ENCODE results near the gene INTS13. TPM values are rescaled to one million over a fixed set of nuclear protein-coding genes. Genes with fewer than 3 reads are reported as not detected.

The INTS13 gene
- total RNA-seq, 1 donor = 52.2 TPM

- peak overlapping the region; percentile 96 for H3K4me3 ChIP-seq (ENCODE audit: low read depth, low read length)
- TF ChIP-seq CTCF (IDR thresholded peaks at IDR 0.05; ENCODE audit: insufficient read depth, low read length) = no peak
- DNase-seq (ENCODE audit: low read depth) = no peak
These were observed 328 bp downstream of the INTS13 start for GRCh38 chr12:26937443-26937862.

GRCh38 chr12:26936559-26937442, 980 bp downstream of the INTS13 start:
- peak overlapping the region; percentile 96 for H3K4me3 ChIP-seq (ENCODE audit: low read depth, low read length)
- DNase-seq (ENCODE audit: low read depth) = no peak
- TF ChIP-seq CTCF (IDR thresholded peaks at IDR 0.05; ENCODE audit: insufficient read depth, low read length) = no peak

GRCh38 chr12:26935636-26936378, 2.0 kb downstream of the INTS13 start:
- peak overlapping the region; percentile 32 for H3K4me3 ChIP-seq (ENCODE audit: low read depth, low read length)
- no peak for DNase-seq (ENCODE audit: low read depth)
- TF ChIP-seq CTCF (IDR thresholded peaks at IDR 0.05; ENCODE audit: insufficient read depth, low read length) = no peak

GRCh38 chr12:26929590-26929989, 8.2 kb downstream of the INTS13 start:
- TF ChIP-seq CTCF (IDR thresholded peaks at IDR 0.05; ENCODE audit: insufficient read depth, low read length) = no peak

GRCh38 chr12:26928661-26929060, 9.1 kb downstream of the INTS13 start:
- H3K4me3 ChIP-seq (ENCODE audit: low read depth, low read length) = no peak overlapping the region
- TF ChIP-seq CTCF (IDR thresholded peaks at IDR 0.05; ENCODE audit: insufficient read depth, low read length) = no peak
- DNase-seq (ENCODE audit: low read depth) = no peak

More at GRCh38 chr12:26929590-26929989, 8.2 kb downstream of the INTS13 start:
- DNase-seq (ENCODE audit: low read depth) = no peak
- H3K4me3 ChIP-seq (ENCODE audit: low read depth, low read length) = no peak overlapping the region

GRCh38 chr12:26921886-26922285, 15.9 kb downstream of the INTS13 start:
- no peak overlapping the region for H3K4me3 ChIP-seq (ENCODE audit: low read depth, low read length)
- no peak for TF ChIP-seq CTCF (IDR thresholded peaks at IDR 0.05; ENCODE audit: insufficient read depth, low read length)
- no peak for DNase-seq (ENCODE audit: low read depth)
